NT2/D1 (cell line): ENCODE measurements around the gene TMEM190.

Experiments
- SUZ12 ChIP-seq: IDR thresholded peaks from 2 replicates; pipeline ENCODE4 v1.6.1; 2011; ENCODE audit not compliant: insufficient read length, insufficient read depth; ENCODE audit errors: extremely low read depth
- ZNF274 ChIP-seq: IDR thresholded peaks from 2 replicates; pipeline ENCODE4 v1.6.1; 2011; ENCODE audit warnings: mild to moderate bottlenecking, low read depth, low read length

- no peak for TF ChIP-seq SUZ12
- no peak for TF ChIP-seq ZNF274
These were observed 24.0 kb upstream of the TMEM190 start for GRCh38 chr19:55352549-55353145.
